Type B pancreatic cell (in vitro differentiated cells): ENCODE data around the gene TMUB1. TPM values are rescaled to one million over a fixed set of nuclear protein-coding genes. Genes with fewer than 3 reads are reported as not detected.
A peak's percentile ranks its signal among the peaks of the same experiment; 100 is the strongest.

Experiments used
- DNase-seq: peaks from one replicate; pipeline ENCODE4 v3.0.0; 2021; ENCODE audit warnings: mixed read lengths; ENCODE audit not compliant: unreplicated experiment; ENCODE audit errors: extremely low spot score
- H3K27ac Mint-ChIP-seq: 2 replicates; pipeline ENCODE4 v1.8.0; 2021; ENCODE audit warnings: mild to moderate bottlenecking, mixed read lengths
- H3K27me3 Mint-ChIP-seq: 2 replicates; pipeline ENCODE4 v1.8.0; 2021; ENCODE audit warnings: mixed read lengths
- H3K36me3 Mint-ChIP-seq: 2 replicates; pipeline ENCODE4 v1.8.0; 2021; ENCODE audit warnings: mixed read lengths
- H3K4me1 Mint-ChIP-seq: one replicate; pipeline ENCODE4 v1.8.0; 2021; ENCODE audit warnings: mixed read lengths; ENCODE audit not compliant: unreplicated experiment
- H3K4me3 Mint-ChIP-seq: 2 replicates; pipeline ENCODE4 v1.8.0; 2021; ENCODE audit warnings: mild to moderate bottlenecking, mixed read lengths
- H3K9me3 Mint-ChIP-seq: 2 replicates; pipeline ENCODE4 v1.8.0; 2021; ENCODE audit warnings: mixed read lengths
- total RNA-seq: library from RNA; stranded (reverse); gene quantifications from 2 replicates; pipeline ENCODE4 v1.2.1, GENCODE V29; 2021; ENCODE audit warnings: low replicate concordance
- TF ChIP-seq, protein P1 (sequence below): fragments of 200-600 bp; sonication (generic); conservative IDR thresholded peaks from 2 replicates; pipeline ENCODE4 v1.5.0; 2021; ENCODE audit warnings: antibody characterized with exemption, mild to moderate bottlenecking

The TMUB1 gene
- total RNA-seq, 1 donor from 2014 or later, result 37.9 TPM

DNA sequence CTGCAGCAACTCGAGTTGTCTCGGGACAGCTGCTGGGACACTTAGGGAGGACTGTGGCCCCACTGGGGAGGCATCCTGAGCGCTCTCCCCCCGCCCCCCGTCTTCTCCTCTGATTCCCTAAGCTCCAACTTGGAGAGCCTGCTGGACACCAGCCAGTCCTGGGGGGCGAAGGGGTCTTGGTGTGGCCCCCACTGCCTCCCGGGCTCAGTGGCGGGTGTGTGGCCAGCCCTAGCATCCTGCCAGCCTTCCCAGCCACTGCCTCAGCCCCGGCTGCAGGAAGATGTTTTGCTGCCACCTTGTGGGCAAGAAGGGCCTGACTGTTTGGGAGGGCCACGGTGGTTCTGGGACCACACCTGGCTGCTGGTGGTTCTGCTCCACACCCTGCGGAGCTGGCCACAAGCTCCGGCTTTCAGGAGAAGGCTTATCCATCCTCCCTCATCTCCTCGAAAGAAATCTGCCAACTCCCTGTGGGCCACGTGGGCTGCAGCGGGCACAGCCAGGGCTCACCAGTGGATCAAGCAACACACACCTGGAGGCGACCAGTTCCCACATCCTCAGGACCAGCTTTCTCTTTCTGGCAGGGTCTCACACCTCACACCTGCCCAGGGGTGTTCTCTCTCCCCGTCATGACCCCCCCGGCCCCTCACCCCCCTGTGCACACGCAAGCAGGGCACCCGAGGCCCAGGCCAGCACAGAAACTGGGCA, 27.8 kb upstream of the TMUB1 start:
- peak; percentile 81 for DNase-seq
- TF ChIP-seq, protein P1, sequence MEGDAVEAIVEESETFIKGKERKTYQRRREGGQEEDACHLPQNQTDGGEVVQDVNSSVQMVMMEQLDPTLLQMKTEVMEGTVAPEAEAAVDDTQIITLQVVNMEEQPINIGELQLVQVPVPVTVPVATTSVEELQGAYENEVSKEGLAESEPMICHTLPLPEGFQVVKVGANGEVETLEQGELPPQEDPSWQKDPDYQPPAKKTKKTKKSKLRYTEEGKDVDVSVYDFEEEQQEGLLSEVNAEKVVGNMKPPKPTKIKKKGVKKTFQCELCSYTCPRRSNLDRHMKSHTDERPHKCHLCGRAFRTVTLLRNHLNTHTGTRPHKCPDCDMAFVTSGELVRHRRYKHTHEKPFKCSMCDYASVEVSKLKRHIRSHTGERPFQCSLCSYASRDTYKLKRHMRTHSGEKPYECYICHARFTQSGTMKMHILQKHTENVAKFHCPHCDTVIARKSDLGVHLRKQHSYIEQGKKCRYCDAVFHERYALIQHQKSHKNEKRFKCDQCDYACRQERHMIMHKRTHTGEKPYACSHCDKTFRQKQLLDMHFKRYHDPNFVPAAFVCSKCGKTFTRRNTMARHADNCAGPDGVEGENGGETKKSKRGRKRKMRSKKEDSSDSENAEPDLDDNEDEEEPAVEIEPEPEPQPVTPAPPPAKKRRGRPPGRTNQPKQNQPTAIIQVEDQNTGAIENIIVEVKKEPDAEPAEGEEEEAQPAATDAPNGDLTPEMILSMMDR, result peak; percentile 92
- no peaks in the 10 kb centered on the region for H3K9me3 Mint-ChIP-seq
- no peaks in the 10 kb centered on the region for H3K36me3 Mint-ChIP-seq
- no peak overlapping the region for H3K4me3 Mint-ChIP-seq
- peaks cover 24% of the 10 kb centered on the region for H3K4me1 Mint-ChIP-seq
- peaks cover 3% of the 10 kb centered on the region for H3K27me3 Mint-ChIP-seq
- H3K27ac Mint-ChIP-seq, result peak overlapping the region; percentile 66

DNA sequence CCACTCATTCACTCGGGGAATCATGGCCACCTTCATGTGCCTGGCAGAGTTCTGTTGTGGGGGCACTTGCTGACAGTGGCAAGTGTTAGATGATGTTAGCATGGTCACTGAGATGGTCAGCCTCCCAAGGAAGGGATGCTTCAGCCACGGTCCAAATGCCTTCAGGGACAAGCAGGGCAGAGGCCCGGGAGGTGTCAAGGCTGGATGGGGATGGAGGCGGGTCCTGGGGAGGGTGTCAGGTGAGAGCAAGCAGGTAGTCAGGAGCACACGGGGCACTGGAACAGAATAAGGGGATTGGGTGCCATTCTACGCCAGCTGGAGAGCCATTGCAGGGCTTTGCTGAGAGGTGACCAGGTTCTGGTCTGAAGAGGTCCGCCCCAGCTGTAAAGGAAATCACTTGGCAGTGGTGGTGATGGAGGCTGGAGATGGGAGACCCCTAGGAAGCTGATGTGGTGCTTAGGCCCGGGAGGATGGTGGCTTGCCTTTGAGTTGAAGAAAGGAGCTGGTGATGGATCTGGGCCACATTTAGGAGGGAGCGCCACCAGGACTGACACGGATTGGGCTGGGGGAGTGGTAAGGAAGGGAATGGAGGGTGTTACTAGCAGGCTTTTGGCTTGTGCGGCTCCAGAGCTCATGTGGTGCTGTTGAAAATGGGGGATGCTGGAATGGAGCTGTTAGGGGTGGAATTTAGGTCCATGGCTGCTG, 27.1 kb upstream of the TMUB1 start:
- TF ChIP-seq, protein P1, result no peak
- peaks cover 20% of the 10 kb centered on the region for H3K4me1 Mint-ChIP-seq
- H3K36me3 Mint-ChIP-seq, result no peaks in the 10 kb centered on the region
- no peak overlapping the region for H3K4me3 Mint-ChIP-seq
- H3K9me3 Mint-ChIP-seq, result no peaks in the 10 kb centered on the region
- H3K27ac Mint-ChIP-seq, result peak overlapping the region; percentile 66
- DNase-seq, result no peak
- no peaks in the 10 kb centered on the region for H3K27me3 Mint-ChIP-seq

DNA sequence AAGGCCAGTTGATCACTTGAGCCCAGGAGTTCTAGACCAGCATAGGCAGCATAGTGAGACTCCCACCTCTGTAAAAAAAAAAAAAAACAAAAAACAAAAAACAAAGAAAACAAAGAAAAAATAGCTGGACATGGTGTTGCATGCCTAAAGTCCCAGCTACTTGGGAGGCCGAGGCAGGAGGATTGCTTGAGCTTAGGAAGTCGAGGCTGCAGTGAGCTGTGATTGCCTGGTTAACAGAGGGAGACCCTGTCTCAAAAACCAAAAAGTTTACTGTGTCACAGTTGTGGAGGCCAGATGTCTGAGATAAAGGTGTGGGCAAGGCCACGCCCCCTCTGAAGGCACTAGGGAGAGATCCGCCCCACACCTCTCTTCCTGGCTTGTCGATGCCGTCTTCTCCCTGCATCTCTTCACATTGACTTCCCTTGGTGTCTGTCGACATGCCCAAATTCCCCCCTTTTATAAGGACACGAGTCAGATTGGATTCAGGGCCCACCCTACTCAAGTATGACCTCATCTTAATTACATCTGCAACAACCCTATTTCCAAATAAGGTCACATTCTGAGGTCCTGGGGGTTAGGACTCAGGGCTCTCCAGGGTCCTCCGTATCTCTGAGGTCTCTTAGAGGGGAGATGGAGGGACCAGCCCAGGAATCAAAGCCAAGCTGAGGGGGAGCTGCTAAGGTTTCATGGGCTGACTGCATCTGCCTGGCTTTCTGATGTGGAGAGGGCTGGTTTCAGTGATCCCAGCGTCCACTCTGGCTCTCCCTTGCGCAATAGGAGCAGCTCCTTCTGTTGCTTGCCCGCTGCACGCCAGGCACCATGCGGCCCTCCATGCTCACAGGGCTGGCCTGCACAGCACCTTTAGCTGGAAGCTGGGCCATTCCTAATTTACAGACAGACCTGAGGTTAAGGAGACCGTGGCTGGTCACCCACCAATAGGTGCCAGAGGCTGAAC, 26.1 kb upstream of the TMUB1 start:
- H3K27ac Mint-ChIP-seq, result peak overlapping the region; percentile 58

DNA sequence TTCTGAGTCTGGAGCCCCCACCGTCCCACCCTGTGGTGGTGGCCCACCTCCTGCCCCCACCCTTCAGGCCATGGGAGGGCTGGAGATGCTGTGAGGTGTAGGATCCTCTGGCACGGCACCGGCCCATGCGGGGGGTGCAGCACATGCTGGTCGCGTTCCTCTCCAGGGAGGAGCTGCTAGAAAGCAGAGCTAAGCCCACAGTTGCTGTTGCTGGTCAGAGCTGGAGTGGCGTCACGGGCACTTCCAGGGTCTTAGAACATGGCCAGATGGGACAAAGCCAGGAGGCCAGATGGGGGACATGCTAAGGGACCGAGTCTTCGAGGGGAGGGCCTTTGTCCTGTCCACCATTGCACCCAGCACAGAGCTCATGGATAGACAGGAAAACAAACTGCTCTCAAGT, 24.6 kb upstream of the TMUB1 start:
- Mint-ChIP-seq H3K9me3 (no peaks in the 10 kb centered on the region), H3K36me3 (no peaks in the 10 kb centered on the region), H3K4me1 (peaks cover 10% of the 10 kb centered on the region), H3K4me3 (no peak overlapping the region), H3K27ac (no peak overlapping the region), H3K27me3 (no peaks in the 10 kb centered on the region)
- no peak for DNase-seq
- TF ChIP-seq, protein P1, result no peak

More for the DNA sequence above, 26.1 kb upstream of the TMUB1 start:
- Mint-ChIP-seq H3K4me1 (peaks cover 20% of the 10 kb centered on the region), H3K9me3 (no peaks in the 10 kb centered on the region), H3K4me3 (no peak overlapping the region), H3K27me3 (no peaks in the 10 kb centered on the region), H3K36me3 (no peaks in the 10 kb centered on the region)
- DNase-seq, result no peak
- TF ChIP-seq, protein P1, result no peak

DNA sequence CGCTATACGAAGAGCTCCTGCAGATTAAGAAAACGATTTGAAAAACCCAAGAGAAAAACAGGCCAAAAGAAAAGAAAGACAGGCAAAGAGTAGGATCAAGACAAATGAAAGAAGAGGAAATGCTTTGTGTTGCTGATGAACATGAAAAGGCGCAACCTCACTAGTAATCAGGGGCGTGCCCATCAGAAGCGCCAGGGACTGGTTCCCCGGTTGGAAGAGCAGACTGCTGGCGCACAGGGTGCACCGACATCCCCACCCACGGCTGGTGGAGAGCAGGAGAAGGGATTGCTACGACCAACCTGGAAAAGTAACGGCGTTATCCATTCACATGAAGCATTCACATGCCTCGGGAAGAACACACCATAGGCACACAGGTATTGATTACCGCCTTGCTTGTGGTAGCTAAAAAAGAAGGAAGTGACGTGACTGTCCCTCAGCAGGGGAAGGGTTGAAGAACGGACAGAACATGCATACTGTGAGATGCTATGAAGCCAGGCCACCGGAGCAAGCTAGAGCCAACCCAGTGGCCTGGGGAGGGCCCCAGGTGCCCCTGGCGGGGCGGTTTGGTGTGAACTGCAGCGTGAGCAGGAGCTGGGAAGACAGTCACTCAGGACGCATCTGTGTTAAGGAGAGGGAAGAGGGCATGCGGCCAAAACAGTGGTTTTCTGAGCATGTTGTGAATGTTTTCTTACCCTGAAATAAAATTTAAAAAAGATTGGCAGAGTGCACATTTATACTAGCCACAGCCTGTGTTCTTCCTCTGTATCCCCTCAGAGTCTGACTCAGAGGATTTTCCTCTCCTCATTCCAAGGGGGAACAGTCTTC, 21.3 kb upstream of the TMUB1 start:
- Mint-ChIP-seq H3K4me3 (no peak overlapping the region), H3K4me1 (peaks cover 5% of the 10 kb centered on the region), H3K27me3 (no peaks in the 10 kb centered on the region), H3K36me3 (no peaks in the 10 kb centered on the region), H3K9me3 (no peaks in the 10 kb centered on the region), H3K27ac (no peak overlapping the region)
- DNase-seq, result no peak
- TF ChIP-seq, protein P1, result no peak
